Measurements from ENCODE around the gene CCDC50.

Gene CCDC50

GRCh38 chr3:191350396-191351090 lies 21.3 kb downstream of the CCDC50 start:
- DNase-seq (ENCODE audit: low read depth), result no peak

- no peak for DNase-seq (ENCODE audit: low read depth)
These were observed 22.8 kb downstream of the CCDC50 start for GRCh38 chr3:191352014-191352413.

DNA sequence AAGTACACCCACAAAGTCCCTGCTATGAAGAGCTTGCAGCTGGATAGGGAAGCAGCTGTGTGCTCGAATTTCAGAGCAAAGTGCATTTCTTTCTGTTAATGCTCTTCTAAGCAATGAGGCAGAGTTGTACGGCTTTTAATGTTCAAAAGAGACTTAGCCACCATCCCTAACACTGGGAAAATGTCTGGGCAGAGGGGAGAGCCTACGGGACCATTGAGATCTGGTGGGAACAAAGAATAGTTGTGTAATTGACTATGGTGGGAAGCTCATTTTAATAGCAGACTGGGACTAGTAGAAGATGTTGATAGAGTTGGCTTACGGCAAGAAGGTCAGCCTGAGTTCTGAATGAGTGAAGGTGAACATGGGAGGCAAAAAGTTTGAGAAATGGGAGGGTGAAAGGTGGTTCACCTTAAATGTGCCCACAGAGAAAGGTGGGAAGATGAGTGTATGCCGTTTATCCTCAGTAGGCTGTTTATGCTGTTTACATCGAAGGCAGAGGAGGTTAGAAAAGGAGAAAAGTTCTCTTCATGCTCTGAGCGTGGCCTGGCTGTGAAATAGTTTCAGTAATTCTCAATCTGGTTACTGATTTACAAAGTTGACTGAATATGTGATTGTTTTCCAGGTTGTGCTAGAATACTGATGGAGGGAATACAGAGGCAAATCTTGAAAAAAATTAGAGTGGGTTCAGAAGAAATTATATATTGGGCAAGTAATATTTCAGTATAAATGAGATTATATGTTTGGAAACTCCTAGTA lies 24.0 kb downstream of the CCDC50 start:
- no peak for DNase-seq (ENCODE audit: low read depth)

DNA sequence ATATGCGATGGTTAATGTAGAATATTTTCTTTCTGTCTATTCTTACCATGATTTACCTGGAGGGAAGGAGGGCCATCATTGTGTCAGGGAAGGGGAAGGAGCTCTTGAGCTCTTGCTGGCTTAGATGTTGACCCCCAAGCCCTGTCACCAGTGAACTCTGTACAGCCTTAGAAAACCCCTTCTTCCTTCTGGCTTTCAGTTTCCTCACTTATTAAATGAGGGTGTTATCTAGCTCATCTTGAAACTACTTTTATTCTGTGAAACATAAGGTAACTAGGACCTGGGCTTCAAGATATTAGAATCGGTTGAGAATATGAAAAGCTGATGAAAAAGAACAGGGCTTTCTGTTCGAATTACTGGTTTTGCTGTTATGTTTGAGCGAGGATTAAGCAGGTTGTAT lies 26.2 kb downstream of the CCDC50 start:
- DNase-seq (ENCODE audit: low read depth), result no peak

GRCh38 chr3:191356631-191357439 lies 27.6 kb downstream of the CCDC50 start:
- no peak for DNase-seq (ENCODE audit: low read depth)

DNA sequence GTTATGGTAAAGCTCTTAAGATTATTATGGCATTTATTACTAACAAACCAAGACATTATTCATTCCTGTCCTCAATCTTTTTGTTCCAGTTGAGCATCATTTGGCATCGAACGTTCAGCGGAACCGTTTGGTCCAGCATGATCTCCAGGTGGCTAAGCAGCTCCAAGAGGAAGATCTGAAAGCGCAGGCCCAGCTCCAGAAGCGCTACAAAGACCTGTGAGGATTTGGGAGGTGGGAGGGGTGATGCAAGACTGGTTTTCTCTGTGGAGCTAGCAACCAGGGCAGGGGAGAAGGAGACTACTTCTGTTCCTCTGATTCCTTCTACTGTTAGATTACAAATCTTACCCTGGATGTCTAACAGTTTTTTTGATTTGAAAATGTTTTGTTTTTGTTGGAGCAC lies 28.7 kb downstream of the CCDC50 start:
- DNase-seq (ENCODE audit: low read depth), result no peak

DNA sequence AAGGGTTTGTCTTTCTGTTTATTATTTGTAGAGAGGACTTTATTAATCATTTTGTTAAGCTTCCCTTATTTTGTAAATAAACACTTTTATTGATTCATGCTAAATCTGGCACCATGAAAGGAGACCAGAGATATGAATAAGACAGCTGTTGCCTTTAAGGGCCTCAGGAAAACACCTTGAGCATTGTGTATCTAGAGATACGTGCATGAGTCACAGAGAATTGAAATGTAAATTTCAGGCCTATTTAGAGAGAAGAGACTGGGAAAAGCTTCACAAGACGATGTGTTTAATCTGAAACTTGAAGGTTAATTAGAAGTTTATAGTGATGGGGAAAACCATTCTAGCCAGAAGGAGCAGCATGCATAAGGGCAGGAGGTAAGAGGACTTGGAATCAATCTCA lies 29.7 kb downstream of the CCDC50 start:
- no peak for DNase-seq (ENCODE audit: low read depth)

GRCh38 chr3:191360620-191361019 lies 31.4 kb downstream of the CCDC50 start:
- DNase-seq (ENCODE audit: low read depth), result no peak

GRCh38 chr3:191361456-191361855 lies 32.3 kb downstream of the CCDC50 start:
- no peak for DNase-seq (ENCODE audit: low read depth)

- no peak for DNase-seq (ENCODE audit: low read depth)
These were observed 32.8 kb downstream of the CCDC50 start for GRCh38 chr3:191362037-191362436.

GRCh38 chr3:191362524-191363090 lies 33.4 kb downstream of the CCDC50 start:
- no peak for DNase-seq (ENCODE audit: low read depth)

- no peak for DNase-seq (ENCODE audit: low read depth)
These were observed 34.0 kb downstream of the CCDC50 start for GRCh38 chr3:191363221-191363620.

DNA sequence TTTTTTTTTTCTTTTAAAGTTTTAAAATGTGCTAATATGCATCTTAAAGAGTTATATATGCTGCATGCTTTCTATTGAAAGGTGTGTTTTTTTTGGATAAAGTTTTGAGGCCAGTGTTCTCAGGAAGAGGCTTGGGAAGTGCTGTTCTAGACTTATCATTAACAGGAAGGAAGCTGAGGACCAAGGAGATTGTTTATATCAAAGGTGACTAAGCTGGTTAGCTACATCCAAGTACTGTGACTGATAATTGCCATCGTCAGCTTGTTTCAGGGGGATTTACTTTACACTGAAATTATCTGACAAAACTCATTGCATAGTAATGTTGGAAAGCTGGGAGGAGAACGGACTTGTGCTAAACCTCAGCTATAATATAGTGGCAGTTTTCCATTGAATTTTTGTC lies 37.5 kb downstream of the CCDC50 start:
- no peak for DNase-seq (ENCODE audit: low read depth)

GRCh38 chr3:191368755-191369615 lies 39.8 kb downstream of the CCDC50 start:
- no peak for DNase-seq (ENCODE audit: low read depth)

DNA sequence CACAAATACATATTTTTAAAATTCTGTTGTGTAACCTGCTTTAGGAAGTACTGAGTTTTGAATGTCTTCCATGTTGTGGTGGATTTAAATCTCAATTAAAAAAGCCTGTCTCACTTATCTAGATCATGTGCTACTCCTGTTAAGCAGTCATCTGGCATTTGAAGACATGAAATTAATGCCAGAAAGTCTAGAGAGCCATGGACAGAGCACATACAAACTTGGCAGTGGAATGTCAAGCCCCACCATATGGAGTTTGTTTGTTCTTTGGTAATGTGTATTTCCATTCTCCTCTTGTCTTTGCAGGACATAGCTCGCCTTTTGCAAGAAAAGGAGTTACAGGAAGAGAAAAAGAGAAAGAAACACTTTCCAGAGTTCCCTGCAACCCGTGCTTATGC lies 40.4 kb downstream of the CCDC50 start:
- no peak for DNase-seq (ENCODE audit: low read depth)

DNA sequence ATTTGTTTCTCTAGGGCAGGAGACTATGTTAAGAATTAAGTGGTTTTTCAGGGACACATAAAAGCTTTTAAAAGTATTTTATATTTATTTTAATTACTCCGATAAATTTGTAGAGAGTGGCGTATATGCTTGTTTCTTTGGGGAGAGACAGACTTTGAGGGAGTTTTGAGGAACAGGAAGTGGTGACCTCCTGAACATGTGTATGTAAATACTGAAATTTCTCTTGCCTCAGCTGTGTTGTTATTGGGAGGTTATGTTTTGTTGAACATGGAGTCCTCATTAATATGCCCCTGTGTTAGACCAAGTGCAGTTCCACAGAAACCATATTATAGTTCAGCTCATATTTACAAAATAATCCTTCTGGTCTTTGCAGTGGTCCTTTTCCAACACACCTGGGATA lies 42.9 kb downstream of the CCDC50 start:
- DNase-seq (ENCODE audit: low read depth), result no peak

- no peak for DNase-seq (ENCODE audit: low read depth)
These were observed 44.1 kb downstream of the CCDC50 start for GRCh38 chr3:191373327-191373726.

- DNase-seq (ENCODE audit: low read depth), result no peak
These were observed 47.4 kb downstream of the CCDC50 start for GRCh38 chr3:191376516-191377141.

GRCh38 chr3:191378142-191378812 lies 49.1 kb downstream of the CCDC50 start:
- DNase-seq (ENCODE audit: low read depth), result no peak

GRCh38 chr3:191379446-191379845 lies 50.3 kb downstream of the CCDC50 start:
- DNase-seq (ENCODE audit: low read depth), result no peak

DNA sequence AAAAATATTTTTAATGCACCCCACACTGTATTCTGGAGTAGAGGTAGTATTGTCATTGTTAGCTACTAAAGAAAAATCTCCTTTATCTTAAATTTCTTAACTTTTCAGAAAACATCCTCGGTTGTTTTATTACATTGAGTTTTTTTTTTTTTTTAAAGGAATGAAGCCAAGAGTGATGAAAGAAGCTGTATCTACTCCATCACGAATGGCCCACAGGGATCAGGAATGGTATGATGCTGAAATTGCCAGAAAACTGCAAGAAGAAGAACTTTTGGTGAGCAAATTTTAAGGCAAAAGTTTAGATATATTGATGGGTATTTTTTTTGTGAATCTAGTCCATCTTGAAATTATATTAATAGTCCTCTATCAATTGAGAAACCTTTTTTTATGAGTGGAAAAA lies 50.8 kb downstream of the CCDC50 start:
- DNase-seq (ENCODE audit: low read depth), result no peak
